K562 (cell line): ENCODE results near the gene ZNF473. TPM values are rescaled to one million over a fixed set of nuclear protein-coding genes. Genes with fewer than 3 reads are reported as not detected.

ENCODE experiments used
- ATAC-seq: fragments of 200-7000 bp; cut with Tn5 transposase; 3 replicates; pipeline ENCODE4 v1.9.1; 2020; ENCODE audit warnings: moderate library complexity
- BruUV-seq: library from RNA; stranded (reverse); fragments of 400-500 nt; replicated peaks from 2 replicates; lab custom pipeline; 2021; lab: Mats Ljungman, UMichigan
- CTCF ChIA-PET: fragments of 300-600 bp; formaldehyde crosslinking; extraction: SDS; loops from one replicate; lab custom pipeline; 2021; ENCODE audit warnings: low intra/inter-chr PET ratio; lab: Yijun Ruan, JAX
- POLR2A ChIA-PET: fragments of 300-600, 350-650 bp; sonication (Branson Sonifier 250); formaldehyde crosslinking; extraction: SDS; loops from one replicate; lab custom pipeline; 2021; ENCODE audit warnings: antibody characterized with exemption, inconsistent platforms; lab: Yijun Ruan, JAX
- DNase-seq, 4 experiments: peaks; one replicate each; pipeline versions ENCODE4 v3.0.0 to v3.0.0-alpha.2; 2011 to 2018; ENCODE audit warnings: low spot score in 3 of 4, mixed read lengths in 3 of 4; ENCODE audit errors: extremely low read depth in 1 of 4
- FAIRE-seq: peaks from 2 replicates; lab custom pipeline; 2011; peaks lifted over from hg19 to GRCh38; lab: Jason Lieb, UNC
- H2AFZ ChIP-seq: 2 replicates; pipeline ENCODE4 v1.6.0; 2011; ENCODE audit warnings: low read depth, low read length, control low read depth, inconsistent platforms
- H3K27ac ChIP-seq: fragments of 200-600 bp; 3 replicates; pipeline ENCODE4 v1.8.0; 2011; ENCODE audit warnings: low read depth, mild to moderate bottlenecking, control low read depth, inconsistent platforms, low read length, moderate library complexity, mixed read lengths; ENCODE audit errors: extremely low read depth
- H3K27me3 ChIP-seq, 2 experiments: fragments of 300-600 bp in 1 of 2; 2 replicates in 1 of 2; 3 replicates in 1 of 2; pipeline versions ENCODE4 v1.6.0 to v1.8.0; 2011; ENCODE audit warnings: inconsistent platforms in 2 of 2, low read length in 2 of 2, mild to moderate bottlenecking in 1 of 2, mixed read lengths in 1 of 2, moderate library complexity in 1 of 2; ENCODE audit not compliant: control insufficient read depth in 2 of 2, insufficient read depth in 2 of 2
- H3K36me3 ChIP-seq: fragments of 300-600 bp; 3 replicates; pipeline ENCODE4 v1.8.0; 2011; ENCODE audit warnings: mild to moderate bottlenecking, low read length, inconsistent platforms; ENCODE audit not compliant: control insufficient read depth, insufficient read depth
- H3K4me1 ChIP-seq, 2 experiments: fragments of 200-600 bp in 1 of 2; replicated peaks in 1 of 2; 2 replicates in 1 of 2; 3 replicates in 1 of 2; pipeline versions ENCODE4 v1.5.1 to v1.8.0; 2011; ENCODE audit warnings: inconsistent platforms in 2 of 2, low read length in 2 of 2, mild to moderate bottlenecking in 1 of 2, mixed read lengths in 1 of 2, moderate library complexity in 1 of 2; ENCODE audit not compliant: control insufficient read depth in 2 of 2, insufficient read depth in 2 of 2
- H3K4me2 ChIP-seq: 2 replicates; pipeline ENCODE4 v1.6.1; 2011; ENCODE audit warnings: low read length, control low read depth, inconsistent platforms, mixed read lengths; ENCODE audit not compliant: insufficient read depth
- H3K4me3 ChIP-seq: fragments of 200-600 bp; sonication (generic), shearing (Covaris generic); 2 replicates; pipeline ENCODE4 v1.5.1; 2016; ENCODE audit warnings: control low read depth, inconsistent platforms
- H3K79me2 ChIP-seq: fragments of 200-600 bp; 3 replicates; pipeline ENCODE4 v1.8.0; 2011; ENCODE audit warnings: low read length, inconsistent platforms; ENCODE audit not compliant: control insufficient read depth, insufficient read depth
- H3K9ac ChIP-seq, 2 experiments: 2 replicates each; pipeline versions ENCODE4 v1.6.0 to v1.6.1; 2011; ENCODE audit warnings: low read depth in 2 of 2, low read length in 2 of 2, control low read depth in 1 of 2, inconsistent platforms in 1 of 2, mild to moderate bottlenecking in 1 of 2, mixed read lengths in 1 of 2; ENCODE audit not compliant: insufficient read depth in 1 of 2
- H3K9me1 ChIP-seq: one replicate; pipeline ENCODE4 v1.6.0; 2011; ENCODE audit warnings: inconsistent platforms, mild to moderate bottlenecking, low read length, moderate library complexity; ENCODE audit not compliant: control insufficient read depth, insufficient read depth
- H3K9me3 ChIP-seq: replicated peaks from 2 replicates; pipeline ENCODE4 v1.5.1; 2011; ENCODE audit warnings: low read depth, low read length, inconsistent platforms; ENCODE audit not compliant: control insufficient read depth, insufficient read depth
- H4K20me1 ChIP-seq: replicated peaks from 2 replicates; pipeline ENCODE4 v1.6.1; 2011; ENCODE audit warnings: low read length, inconsistent platforms, mixed read lengths; ENCODE audit not compliant: control insufficient read depth, insufficient read depth
- BMI1 ChIP-seq: fragments of 150-350 bp; IDR thresholded peaks from 2 replicates; pipeline ENCODE4 v1.6.1; 2014; ENCODE audit warnings: low read length
- CGGBP1 ChIP-seq: fragments of 250-450 bp; sonication (Bioruptor Pico); IDR thresholded peaks from 2 replicates; pipeline ENCODE4 v1.9.0; 2021; ENCODE audit warnings: mild to moderate bottlenecking
- CREBBP ChIP-seq: IDR thresholded peaks from one replicate; pipeline ENCODE4 v1.6.1; 2012; ENCODE audit warnings: low read depth, mild to moderate bottlenecking, control low read depth, inconsistent platforms, low read length
- DDX20 ChIP-seq: fragments of 450-650 bp; IDR thresholded peaks from 2 replicates; pipeline ENCODE4 v1.6.1; 2016; ENCODE audit warnings: missing genetic modification characterization, low read depth, mild to moderate bottlenecking, missing compliant biosample characterization, moderate library complexity
- L3MBTL2 ChIP-seq: fragments of 450-650 bp; IDR thresholded peaks from 2 replicates; pipeline ENCODE4 v1.6.1; 2016; ENCODE audit warnings: mild to moderate bottlenecking, moderate library complexity
- LEF1 ChIP-seq: fragments of 450-650 bp; IDR thresholded peaks from 2 replicates; pipeline ENCODE4 v1.6.1; 2016; ENCODE audit warnings: mild to moderate bottlenecking
- NUFIP1 ChIP-seq: fragments of 450-650 bp; IDR thresholded peaks from 2 replicates; pipeline ENCODE4 v1.6.1; 2018; ENCODE audit not compliant: partially characterized antibody
- SOX6 ChIP-seq: fragments of 450-650 bp; IDR thresholded peaks from 2 replicates; pipeline ENCODE4 v1.6.1; 2014; ENCODE audit warnings: mild to moderate bottlenecking
- TCFL5 ChIP-seq: fragments of 250-450 bp; sonication (Bioruptor Pico); conservative IDR thresholded peaks from 2 replicates; pipeline ENCODE4 v1.6.1; 2021; ENCODE audit warnings: mild to moderate bottlenecking, moderate library complexity, matching md5 sums
- TEAD4 ChIP-seq, 2 experiments: sonication (generic) in 1 of 2; formaldehyde crosslinking in 1 of 2; IDR thresholded peaks; 2 replicates each; pipeline versions ENCODE4 v1.6.1 to v1.8.0; 2012 to 2022; ENCODE audit warnings: borderline replicate concordance in 1 of 2, inconsistent platforms in 1 of 2, low read length in 1 of 2, mild to moderate bottlenecking in 1 of 2, missing genetic modification reagents in 1 of 2
- TFE3 ChIP-seq: fragments of 450-650 bp; formaldehyde crosslinking; IDR thresholded peaks from 2 replicates; pipeline ENCODE4 v1.4.0; 2020; ENCODE audit warnings: mild to moderate bottlenecking, mixed read lengths
- THRAP3 ChIP-seq: fragments of 450-650 bp; IDR thresholded peaks from 2 replicates; pipeline ENCODE4 v1.6.1; 2016; ENCODE audit warnings: mild to moderate bottlenecking, inconsistent platforms, borderline replicate concordance
- TRIM28 ChIP-seq: fragments of 450-650 bp; IDR thresholded peaks from 2 replicates; pipeline ENCODE4 v1.6.1; 2017
- ZFP91 ChIP-seq: sonication (generic); formaldehyde crosslinking; IDR thresholded peaks from 2 replicates; pipeline ENCODE4 v1.8.0; 2022; ENCODE audit warnings: mild to moderate bottlenecking, missing genetic modification reagents
- ZNF121 ChIP-seq: sonication (generic); formaldehyde crosslinking; conservative IDR thresholded peaks from 2 replicates; pipeline ENCODE4 v1.8.0; 2022; ENCODE audit warnings: missing genetic modification reagents
- ZNF280A ChIP-seq: fragments of 450-650 bp; IDR thresholded peaks from 2 replicates; pipeline ENCODE4 v1.6.1; 2018; ENCODE audit warnings: mild to moderate bottlenecking, low read depth; ENCODE audit not compliant: partially characterized antibody
- ZNF347 ChIP-seq: fragments of 450-650 bp; formaldehyde crosslinking; IDR thresholded peaks from 2 replicates; pipeline ENCODE4 v1.4.0; 2020; ENCODE audit warnings: low read depth, mild to moderate bottlenecking, moderate library complexity
- ZNF551 ChIP-seq: fragments of 250-450 bp; sonication (Bioruptor Pico); IDR thresholded peaks from 2 replicates; pipeline ENCODE4 v1.5.0; 2021; ENCODE audit warnings: mild to moderate bottlenecking, moderate library complexity
- ZNF75A ChIP-seq: fragments of 450-650 bp; formaldehyde crosslinking; IDR thresholded peaks from 2 replicates; pipeline ENCODE4 v1.4.0; 2020; ENCODE audit warnings: mild to moderate bottlenecking
- WGBS: fragments of 100-300 bp; shearing (Covaris generic); methylation state at CpG from one replicate; pipeline ENCODE4 v1.1.6; 2016; ENCODE audit warnings: low coverage, mixed read lengths; ENCODE audit not compliant: insufficient coverage; ENCODE audit errors: missing lambda C conversion rate; 5-methylcytosine and 5-hydroxymethylcytosine counted together
- in situ Hi-C: fragments of 300-500 bp; cut with MboI; formaldehyde crosslinking; loops from 4 replicates; pipeline ENCODE4 v1.15.0; 2018; ENCODE audit warnings: inconsistent platforms, mixed read lengths
- intact Hi-C: fragments of 100-400 bp; cut with micrococcal nuclease; formaldehyde crosslinking; loops from 2 replicates; pipeline ENCODE4 v1.14.2; 2022
- polyA plus RNA-seq, 8 experiments: library from polyadenylated mRNA; depleted of rRNA in 4 of 8; stranded (reverse) in 5 of 8; unstranded in 3 of 8; fragments of >200 nt; fragmentation: Nextera tagmentation in 2 of 8; fragmentation: Illumina TruSeq in 1 of 8; extraction: Ambion mirVana in 2 of 8; extraction: Trizol in 1 of 8; gene quantifications; 2 replicates each; pipeline versions ENCODE4 v1.2.1 to v1.2.3, GENCODE V29; 2011 to 2014; ENCODE audit warnings: inconsistent platforms in 1 of 8, missing spikeins in 1 of 8
- total RNA-seq, 7 experiments: library from RNA; depleted of rRNA in 6 of 7; stranded (reverse); fragments of >200 nt in 6 of 7; fragmentation: Illumina TruSeq in 2 of 7; extraction: Trizol in 2 of 7; gene quantifications; 2 replicates each; pipeline versions ENCODE4 v1.2.1 to v1.2.3, GENCODE V29; 2011 to 2021; ENCODE audit warnings: low replicate concordance in 1 of 7

ZNF473 gene
- total and polyA plus RNA-seq, 9 of the 15 experiments (the other 6 are each of a cell fraction or from before 2014, with no cell fraction given) = 8.2 to 34.0 (median 28.5) TPM

- Histone ChIP-seq H3K27me3 (no peaks in the 10 kb centered on the region), H3K9me1 (no peaks in the 10 kb centered on the region), H3K36me3 (peaks cover 82% of the 10 kb centered on the region), H3K79me2 (no peaks in the 10 kb centered on the region; the same call in 2 of the 3 replicates), H3K9me3 (peaks cover 74% of the 10 kb centered on the region), H3K4me1 (peaks cover 0 to 3% of the 10 kb centered on the region in 2 experiments; a peak in 2 of 5 replicates), H3K9ac (no peak overlapping the region), H3K4me3 (no peak overlapping the region), H2AFZ (no peak overlapping the region), H3K4me2 (no peak overlapping the region), H4K20me1 (no peaks in the 10 kb centered on the region), H3K27ac (no peak overlapping the region)
- intact Hi-C loops = no loop called here
- ChIA-PET POLR2A (no interaction called here), CTCF (no interaction called here)
- WGBS = 93% methylated on average over 7 of the region's 7 CpGs
- FAIRE-seq (no peak), ATAC-seq (no peak), DNase-seq (no peak)
- in situ Hi-C loops = no loop called here
- BruUV-seq = no TSS peak
- TF ChIP-seq TRIM28 (peak; percentile 93), L3MBTL2 (no peak), ZNF551 (CRISPR knock-in tag) (no peak), ZFP91 (CRISPR knock-in tag) (no peak), TFE3 (CRISPR knock-in tag) (no peak), CREBBP (no peak), TCFL5 (no peak), ZNF347 (CRISPR knock-in tag) (no peak), NUFIP1 (no peak), ZNF75A (CRISPR knock-in tag) (peak; percentile 98), LEF1 (no peak), TEAD4 (IDR thresholded peaks at IDR 0.05; ENCODE audit: low read length) (0 out of 2 replicates have a peak, but pooled peaks have one; percentile 14), TEAD4 (CRISPR knock-in tag; IDR thresholded peaks at IDR 0.05; ENCODE audit: borderline replicate concordance) (no peak), CGGBP1 (no peak), THRAP3 (no peak), ZNF280A (peak; percentile 76), SOX6 (0 out of 2 replicates have a peak, but pooled peaks have one; percentile 15), BMI1 (no peak), ZNF121 (CRISPR knock-in tag) (no peak), DDX20 (tag) (no peak)
Observed at GRCh38 chr19:50044922-50045321, 19.1 kb downstream of the ZNF473 start.
